GM21515 (cell line): ENCODE data around the gene CDK12.
"Not testable (repeated sequence)": the region's sequence is repeated elsewhere in the genome, so short reads cannot be mapped to it uniquely, and the experiment has no call there.

Experiments used
- ATAC-seq: cut with Tn5 transposase; IDR thresholded peaks from one replicate; pipeline ENCODE4 v1.9.1; 2021; ENCODE audit not compliant: unreplicated experiment

Gene CDK12

GRCh38 chr17:39461113-39461925 lies at the start of gene CDK12:
CDK12 (plus strand) TSS chr17:39461486; CDS start chr17:39462072, 586 bp downstream.
- peak; percentile 70 for ATAC-seq

- ATAC-seq = no peak
Observed at GRCh38 chr17:39416141-39416540, 45.1 kb upstream of the CDK12 start.

GRCh38 chr17:39429600-39429999 lies 31.7 kb upstream of the CDK12 start:
- ATAC-seq = no peak

- not testable (repeated sequence) for ATAC-seq
Observed at GRCh38 chr17:39439868-39440267, 21.4 kb upstream of the CDK12 start.

- no peak for ATAC-seq
Observed at GRCh38 chr17:39443326-39443725, 18.0 kb upstream of the CDK12 start.

GRCh38 chr17:39447561-39447960 lies 13.7 kb upstream of the CDK12 start:
- ATAC-seq = no peak

GRCh38 chr17:39450051-39450450 lies 11.2 kb upstream of the CDK12 start:
- ATAC-seq = no peak

- peak; percentile 77 for ATAC-seq
Observed at GRCh38 chr17:39450847-39451581, 10.3 kb upstream of the CDK12 start, which contains the start of gene MED1. MED1 (minus strand) TSS chr17:39451263; CDS start chr17:39451062, 201 bp downstream.

GRCh38 chr17:39455919-39456318 lies 5.4 kb upstream of the CDK12 start:
- no peak for ATAC-seq

- peak; percentile 5 for ATAC-seq
Observed at GRCh38 chr17:39461926-39462569, 762 bp downstream of the CDK12 start.

GRCh38 chr17:39462631-39463375 lies 1.5 kb downstream of the CDK12 start:
- ATAC-seq = no peak

- not testable (repeated sequence) for ATAC-seq
Observed at GRCh38 chr17:39464639-39465181, 3.4 kb downstream of the CDK12 start.

GRCh38 chr17:39468610-39469009 lies 7.3 kb downstream of the CDK12 start:
- not testable (repeated sequence) for ATAC-seq

- ATAC-seq = no peak
Observed at GRCh38 chr17:39473310-39473709, 12.0 kb downstream of the CDK12 start.

- ATAC-seq = not testable (repeated sequence)
Observed at GRCh38 chr17:39479631-39480030, 18.3 kb downstream of the CDK12 start.

- ATAC-seq = no peak
Observed at GRCh38 chr17:39483506-39483905, 22.2 kb downstream of the CDK12 start.

GRCh38 chr17:39484178-39484577 lies 22.9 kb downstream of the CDK12 start:
- ATAC-seq = no peak

- ATAC-seq = no peak
Observed at GRCh38 chr17:39485555-39485954, 24.3 kb downstream of the CDK12 start.

GRCh38 chr17:39486242-39486641 lies 25.0 kb downstream of the CDK12 start:
- no peak for ATAC-seq

GRCh38 chr17:39487490-39487889 lies 26.2 kb downstream of the CDK12 start:
- ATAC-seq = not testable (repeated sequence)
